Measurements from ENCODE around the gene FAM117B. TPM values are rescaled to one million over a fixed set of nuclear protein-coding genes. Genes with fewer than 3 reads are reported as not detected.

FAM117B gene
- total RNA-seq, 1 experiment from 2014 or later = 9.1 TPM

GRCh38 chr2:202679980-202680379 is 45.2 kb downstream of the FAM117B start (continued):
- TF ChIP-seq CEBPB (IDR thresholded peaks at IDR 0.05; ENCODE audit: low read depth) (no peak), TCF7L2 (IDR thresholded peaks at IDR 0.05; ENCODE audit: borderline replicate concordance, extremely low read depth, insufficient read depth, insufficient read length) (no peak)

- Histone ChIP-seq H3K79me2 (ENCODE audit: insufficient read depth, low read length) (no peaks in the 10 kb centered on the region), H3K9ac (ENCODE audit: low read length) (no peak overlapping the region), H3K9me2 (ENCODE audit: insufficient read depth) (no peaks in the 10 kb centered on the region), H3K27ac (ENCODE audit: low read depth, low read length) (no peak overlapping the region), H3K27me3 (ENCODE audit: insufficient read depth, low read length) (no peaks in the 10 kb centered on the region), H3K4me2 (ENCODE audit: low read length) (no peak overlapping the region), H3K36me3 (ENCODE audit: control insufficient read depth in 1 of 2, insufficient read depth in 2 of 2, low read length in 2 of 2) (no peaks in the 10 kb centered on the region), H2AFZ (ENCODE audit: low read depth, low read length, poor library complexity, severe bottlenecking) (no peak overlapping the region), H3K9me3 (ENCODE audit: control insufficient read depth in 1 of 2, insufficient read depth in 1 of 2, low read depth in 1 of 2, low read length in 2 of 2) (peaks cover 0 to 10% of the 10 kb centered on the region in 2 experiments; a peak in 1 of 4 replicates), H3K4me1 (ENCODE audit: control insufficient read depth in 1 of 2, insufficient read depth in 2 of 2, low read length in 2 of 2) (no peaks in the 10 kb centered on the region), H4K20me1 (ENCODE audit: insufficient read depth) (no peaks in the 10 kb centered on the region), H3K4me3 (replicated peaks in 1 of 2; ENCODE audit: low read depth in 1 of 2, low read length in 2 of 2) (no peak overlapping the region)
- BruUV-seq (replicated peaks) = no TSS peak
- ATAC-seq (no peak), DNase-seq (ENCODE audit: low read depth, low spot score) (no peak)
- RAD21 ChIA-PET (ENCODE audit: low non-redundant PET in 1 of 2, low total read pairs in 2 of 2, uncharacterized antibody in 2 of 2, unreplicated experiment in 2 of 2) = no interaction called here
- CTCF ChIA-PET = no interaction called here
- POLR2A ChIA-PET = no interaction called here
- intact Hi-C loops (cut with micrococcal nuclease) = no loop called here
- TF ChIP-seq SRF (IDR thresholded peaks at IDR 0.05; ENCODE audit: low read depth) = no peak
Observed at GRCh38 chr2:202680512-202680911, 45.7 kb downstream of the FAM117B start.

GRCh38 chr2:202681688-202682205 is 47.0 kb downstream of the FAM117B start:
- RAD21 ChIA-PET (ENCODE audit: low non-redundant PET in 1 of 2, low total read pairs in 2 of 2, uncharacterized antibody in 2 of 2, unreplicated experiment in 2 of 2) = no interaction called here
- DNase-seq (ENCODE audit: low read depth, low spot score) = no peak
- BruUV-seq (replicated peaks) = no TSS peak

More at GRCh38 chr2:202681688-202682205, 47.0 kb downstream of the FAM117B start:
- Histone ChIP-seq H4K20me1 (ENCODE audit: insufficient read depth) (no peaks in the 10 kb centered on the region), H3K4me3 (replicated peaks in 1 of 2; ENCODE audit: low read depth in 1 of 2, low read length in 2 of 2) (no peak overlapping the region), H2AFZ (ENCODE audit: low read depth, low read length, poor library complexity, severe bottlenecking) (no peak overlapping the region), H3K9me2 (ENCODE audit: insufficient read depth) (no peaks in the 10 kb centered on the region), H3K36me3 (ENCODE audit: control insufficient read depth in 1 of 2, insufficient read depth in 2 of 2, low read length in 2 of 2) (no peaks in the 10 kb centered on the region), H3K4me2 (ENCODE audit: low read length) (no peak overlapping the region), H3K9ac (ENCODE audit: low read length) (no peak overlapping the region), H3K4me1 (ENCODE audit: control insufficient read depth in 1 of 2, insufficient read depth in 2 of 2, low read length in 2 of 2) (no peaks in the 10 kb centered on the region), H3K9me3 (ENCODE audit: control insufficient read depth in 1 of 2, insufficient read depth in 1 of 2, low read depth in 1 of 2, low read length in 2 of 2) (peaks cover 0 to 10% of the 10 kb centered on the region in 2 experiments; a peak in 1 of 4 replicates), H3K79me2 (ENCODE audit: insufficient read depth, low read length) (no peaks in the 10 kb centered on the region), H3K27me3 (ENCODE audit: insufficient read depth, low read length) (no peaks in the 10 kb centered on the region), H3K27ac (ENCODE audit: low read depth, low read length) (no peak overlapping the region)
- ChIA-PET POLR2A (no interaction called here), CTCF (no interaction called here)
- TF ChIP-seq JUND (IDR thresholded peaks at IDR 0.05) = no peak
- TF ChIP-seq, protein P1, sequence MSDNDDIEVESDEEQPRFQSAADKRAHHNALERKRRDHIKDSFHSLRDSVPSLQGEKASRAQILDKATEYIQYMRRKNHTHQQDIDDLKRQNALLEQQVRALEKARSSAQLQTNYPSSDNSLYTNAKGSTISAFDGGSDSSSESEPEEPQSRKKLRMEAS (IDR thresholded peaks at IDR 0.05) = no peak
- TF ChIP-seq SRF (IDR thresholded peaks at IDR 0.05; ENCODE audit: low read depth) = no peak
- no peak for ATAC-seq
- intact Hi-C loops (cut with micrococcal nuclease) = no loop called here
